Measurements from ENCODE around the gene TSSK3.

The TSSK3 gene

DNA sequence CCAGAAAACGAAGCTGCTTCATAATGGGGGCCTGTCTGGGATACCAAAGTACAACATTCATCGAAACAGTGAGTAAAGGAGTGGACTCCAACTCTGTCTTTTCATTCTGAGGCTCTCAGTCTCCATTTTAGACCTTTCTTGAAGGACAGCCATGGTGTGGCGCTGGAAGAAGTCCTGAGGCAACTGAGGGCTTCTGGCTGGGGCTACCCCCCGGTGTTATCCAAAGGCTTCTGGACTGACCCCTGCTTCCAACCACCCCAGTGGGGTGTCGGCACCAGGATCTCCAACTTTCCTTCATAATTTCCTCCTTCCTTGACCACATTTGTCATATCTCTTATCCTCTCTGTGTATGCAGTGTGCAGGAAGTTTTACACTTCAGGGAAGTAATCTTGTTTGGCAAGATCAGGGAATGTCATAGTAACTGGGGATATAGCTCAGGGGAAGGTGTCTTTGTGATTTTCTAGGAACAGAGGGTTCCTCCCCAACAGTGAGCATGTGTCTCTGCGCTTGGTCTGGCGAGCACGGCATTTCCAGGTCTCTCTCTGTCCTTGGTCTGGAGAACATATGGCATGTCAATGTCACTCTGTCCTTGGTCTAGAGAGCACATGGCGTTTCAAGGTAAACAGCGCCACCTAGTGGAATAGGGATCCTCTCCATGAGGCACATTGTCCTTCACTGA, 51.3 kb downstream of the TSSK3 start:
- Histone ChIP-seq H3K9ac (ENCODE audit: low read length) (no peak overlapping the region), H3K36me3 (replicated peaks; ENCODE audit: low read depth, low read length) (no peaks in the 10 kb centered on the region), H3K27me3 (ENCODE audit: low read depth, low read length) (no peaks in the 10 kb centered on the region), H2AFZ (ENCODE audit: low read depth, low read length) (0 out of 2 replicates have a peak overlapping the region, but pooled peaks have one; percentile 18), H3K4me1 (ENCODE audit: low read length) (no peaks in the 10 kb centered on the region), H4K20me1 (ENCODE audit: insufficient read depth, low read length) (no peaks in the 10 kb centered on the region), H3K79me2 (ENCODE audit: low read length) (no peaks in the 10 kb centered on the region), H3K27ac (ENCODE audit: low read length) (no peak overlapping the region), H3K4me2 (ENCODE audit: low read length) (no peak overlapping the region), H3K9me3 (ENCODE audit: insufficient read depth, low read length) (no peaks in the 10 kb centered on the region), H3K4me3 (ENCODE audit: low read length) (no peak overlapping the region)
- TF ChIP-seq, protein P1, sequence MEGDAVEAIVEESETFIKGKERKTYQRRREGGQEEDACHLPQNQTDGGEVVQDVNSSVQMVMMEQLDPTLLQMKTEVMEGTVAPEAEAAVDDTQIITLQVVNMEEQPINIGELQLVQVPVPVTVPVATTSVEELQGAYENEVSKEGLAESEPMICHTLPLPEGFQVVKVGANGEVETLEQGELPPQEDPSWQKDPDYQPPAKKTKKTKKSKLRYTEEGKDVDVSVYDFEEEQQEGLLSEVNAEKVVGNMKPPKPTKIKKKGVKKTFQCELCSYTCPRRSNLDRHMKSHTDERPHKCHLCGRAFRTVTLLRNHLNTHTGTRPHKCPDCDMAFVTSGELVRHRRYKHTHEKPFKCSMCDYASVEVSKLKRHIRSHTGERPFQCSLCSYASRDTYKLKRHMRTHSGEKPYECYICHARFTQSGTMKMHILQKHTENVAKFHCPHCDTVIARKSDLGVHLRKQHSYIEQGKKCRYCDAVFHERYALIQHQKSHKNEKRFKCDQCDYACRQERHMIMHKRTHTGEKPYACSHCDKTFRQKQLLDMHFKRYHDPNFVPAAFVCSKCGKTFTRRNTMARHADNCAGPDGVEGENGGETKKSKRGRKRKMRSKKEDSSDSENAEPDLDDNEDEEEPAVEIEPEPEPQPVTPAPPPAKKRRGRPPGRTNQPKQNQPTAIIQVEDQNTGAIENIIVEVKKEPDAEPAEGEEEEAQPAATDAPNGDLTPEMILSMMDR (IDR thresholded peaks at IDR 0.05; ENCODE audit: low read depth, low read length): peak; percentile 56
- no peak for TF ChIP-seq EZH2phosphoT487 (IDR thresholded peaks at IDR 0.05; ENCODE audit: low read depth)
